ENCODE measurements around the gene PA2G4.

DNA sequence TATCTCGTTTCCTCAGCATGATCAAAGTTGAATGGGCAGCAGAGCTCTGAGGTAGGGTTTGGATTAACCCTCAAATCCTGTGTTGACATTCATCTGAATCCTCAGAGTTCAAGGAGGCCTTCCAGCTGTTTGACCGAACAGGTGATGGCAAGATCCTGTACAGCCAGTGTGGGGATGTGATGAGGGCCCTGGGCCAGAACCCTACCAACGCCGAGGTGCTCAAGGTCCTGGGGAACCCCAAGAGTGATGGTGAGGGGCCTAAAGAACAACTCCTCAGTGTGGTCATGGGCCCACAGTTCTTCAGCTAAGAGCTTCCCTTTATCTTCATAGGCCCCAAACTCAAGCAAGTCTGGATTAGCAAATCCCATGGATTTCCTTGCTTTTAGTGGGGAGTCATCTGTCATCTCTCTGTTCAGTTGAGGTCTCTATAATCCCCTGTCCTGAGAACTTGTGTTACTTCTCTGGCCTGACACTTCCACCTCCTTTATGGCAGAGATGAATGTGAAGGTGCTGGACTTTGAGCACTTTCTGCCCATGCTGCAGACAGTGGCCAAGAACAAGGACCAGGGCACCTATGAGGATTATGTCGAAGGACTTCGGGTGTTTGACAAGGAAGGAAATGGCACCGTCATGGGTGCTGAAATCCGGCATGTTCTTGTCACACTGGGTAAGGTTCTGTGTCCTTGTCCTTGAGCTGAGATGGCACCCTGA is 55.3 kb downstream of the PA2G4 start:
- TF ChIP-seq, protein P1, sequence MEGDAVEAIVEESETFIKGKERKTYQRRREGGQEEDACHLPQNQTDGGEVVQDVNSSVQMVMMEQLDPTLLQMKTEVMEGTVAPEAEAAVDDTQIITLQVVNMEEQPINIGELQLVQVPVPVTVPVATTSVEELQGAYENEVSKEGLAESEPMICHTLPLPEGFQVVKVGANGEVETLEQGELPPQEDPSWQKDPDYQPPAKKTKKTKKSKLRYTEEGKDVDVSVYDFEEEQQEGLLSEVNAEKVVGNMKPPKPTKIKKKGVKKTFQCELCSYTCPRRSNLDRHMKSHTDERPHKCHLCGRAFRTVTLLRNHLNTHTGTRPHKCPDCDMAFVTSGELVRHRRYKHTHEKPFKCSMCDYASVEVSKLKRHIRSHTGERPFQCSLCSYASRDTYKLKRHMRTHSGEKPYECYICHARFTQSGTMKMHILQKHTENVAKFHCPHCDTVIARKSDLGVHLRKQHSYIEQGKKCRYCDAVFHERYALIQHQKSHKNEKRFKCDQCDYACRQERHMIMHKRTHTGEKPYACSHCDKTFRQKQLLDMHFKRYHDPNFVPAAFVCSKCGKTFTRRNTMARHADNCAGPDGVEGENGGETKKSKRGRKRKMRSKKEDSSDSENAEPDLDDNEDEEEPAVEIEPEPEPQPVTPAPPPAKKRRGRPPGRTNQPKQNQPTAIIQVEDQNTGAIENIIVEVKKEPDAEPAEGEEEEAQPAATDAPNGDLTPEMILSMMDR (IDR thresholded peaks at IDR 0.05) = no peak
- TF ChIP-seq POLR2AphosphoS5 (IDR thresholded peaks at IDR 0.05) = no peak
